ENCODE results near the gene RNMT.

DNA sequence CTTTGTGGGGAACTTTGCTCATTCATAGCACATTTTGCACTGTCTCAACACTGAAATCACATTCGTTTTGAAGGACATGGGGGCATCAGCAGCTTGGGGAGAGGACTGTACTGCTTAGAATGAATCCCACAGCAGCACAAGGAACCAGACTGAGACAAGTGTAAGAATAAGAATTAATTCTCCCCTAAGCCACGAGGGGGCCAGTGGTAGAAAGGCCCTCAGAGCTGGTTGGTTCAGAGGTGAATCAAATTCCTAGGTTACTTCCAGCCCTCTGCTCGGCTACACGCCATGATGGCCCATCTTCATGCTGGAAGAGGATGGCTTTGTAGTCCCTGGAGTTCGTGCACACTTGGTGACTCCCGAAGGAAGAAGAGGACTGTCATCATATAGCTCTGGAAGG lies 85.5 kb downstream of the RNMT start:
- TF ChIP-seq EZH2 (IDR thresholded peaks at IDR 0.05; ENCODE audit: insufficient read depth, poor library complexity, severe bottlenecking) = no peak
- TF ChIP-seq EZH2phosphoT487 (IDR thresholded peaks at IDR 0.05; ENCODE audit: insufficient read depth, low read depth) = no peak

Measured in GM23248 (cell line).